HEK293 (cell line): ENCODE data around the gene LMTK3.
A peak's percentile ranks its signal among the peaks of the same experiment; 100 is the strongest.
"Not testable (repeated sequence)": the region's sequence is repeated elsewhere in the genome, so short reads cannot be mapped to it uniquely, and the experiment has no call there.

Experiments used
- CTCF ChIA-PET: fragments of 350-600 bp; formaldehyde crosslinking; extraction: SDS; loops from one replicate; lab custom pipeline; 2021; ENCODE audit warnings: antibody characterized with exemption; lab: Yijun Ruan, JAX
- POLR2A ChIA-PET: fragments of 300-600 bp; formaldehyde crosslinking; extraction: SDS; loops from one replicate; lab custom pipeline; 2020; ENCODE audit warnings: antibody characterized with exemption, inconsistent platforms; lab: Yijun Ruan, JAX
- H3K27ac ChIP-seq: fragments of 200-500 bp; sonication (Bioruptor generic); 2 replicates; pipeline ENCODE4 v1.5.1; 2014; ENCODE audit warnings: low read depth, low read length, control low read depth, inconsistent platforms; ENCODE audit errors: extremely low read depth
- H3K36me3 ChIP-seq, 2 experiments: fragments of 200-500 bp in 1 of 2; sonication (Bioruptor generic) in 1 of 2; 1 replicate in 1 of 2; 2 replicates in 1 of 2; pipeline ENCODE4 v1.5.1; 2014 to 2017; ENCODE audit warnings: inconsistent platforms in 2 of 2, low read length in 2 of 2; ENCODE audit not compliant: control insufficient read depth in 2 of 2, insufficient read depth in 1 of 2
- H3K4me1 ChIP-seq: fragments of 200-500 bp; sonication (Bioruptor generic); 2 replicates; pipeline ENCODE4 v1.5.1; 2014; ENCODE audit warnings: mild to moderate bottlenecking, low read length, inconsistent platforms; ENCODE audit not compliant: control insufficient read depth, insufficient read depth
- H3K4me3 ChIP-seq: 2 replicates; pipeline ENCODE4 v1.5.1; 2011; ENCODE audit warnings: low read depth, mild to moderate bottlenecking, control low read depth, low read length, moderate library complexity
- H3K9me3 ChIP-seq: fragments of 200-500 bp; sonication (Bioruptor generic); 2 replicates; pipeline ENCODE4 v1.5.1; 2014; ENCODE audit warnings: low read depth, low read length, inconsistent platforms; ENCODE audit not compliant: control insufficient read depth, insufficient read depth
- BCL11B ChIP-seq: fragments of 450-650 bp; formaldehyde crosslinking; IDR thresholded peaks from 2 replicates; pipeline ENCODE4 v1.5.1; 2016; ENCODE audit warnings: low read depth, missing biosample characterization, missing genetic modification characterization
- ELK4 ChIP-seq: IDR thresholded peaks from 2 replicates; pipeline ENCODE4 v1.6.1; 2011; ENCODE audit warnings: mild to moderate bottlenecking, low read depth, low read length, borderline replicate concordance
- GLIS1 ChIP-seq: fragments of 450-650 bp; formaldehyde crosslinking; IDR thresholded peaks from 2 replicates; pipeline ENCODE4 v1.5.1; 2016; ENCODE audit warnings: missing biosample characterization, missing genetic modification characterization
- GLIS2 ChIP-seq: fragments of 450-650 bp; formaldehyde crosslinking; IDR thresholded peaks from 2 replicates; pipeline ENCODE4 v1.5.1; 2016; ENCODE audit warnings: missing biosample characterization, missing genetic modification characterization
- HOXA7 ChIP-seq: sonication (generic); formaldehyde crosslinking; IDR thresholded peaks from 2 replicates; pipeline ENCODE4 v1.8.1; 2022; ENCODE audit warnings: missing genetic modification reagents, borderline replicate concordance
- KLF7 ChIP-seq: fragments of 450-650 bp; formaldehyde crosslinking; IDR thresholded peaks from 2 replicates; pipeline ENCODE4 v1.5.1; 2016; ENCODE audit warnings: missing biosample characterization, missing genetic modification characterization, borderline replicate concordance
- PRDM1 ChIP-seq: fragments of 450-650 bp; formaldehyde crosslinking; IDR thresholded peaks from 2 replicates; pipeline ENCODE4; 2016; ENCODE audit warnings: missing biosample characterization, missing genetic modification characterization
- RBAK ChIP-seq: fragments of 450-650 bp; formaldehyde crosslinking; IDR thresholded peaks from 2 replicates; pipeline ENCODE4 v1.5.1; 2016; ENCODE audit warnings: missing biosample characterization, missing genetic modification characterization
- YY2 ChIP-seq: fragments of 450-650 bp; formaldehyde crosslinking; IDR thresholded peaks from 2 replicates; pipeline ENCODE4 v1.5.1; 2016; ENCODE audit warnings: missing biosample characterization, missing genetic modification characterization
- ZBTB44 ChIP-seq: fragments of 450-650 bp; IDR thresholded peaks from 2 replicates; pipeline ENCODE4 v1.5.1; 2018; ENCODE audit warnings: missing biosample characterization, mild to moderate bottlenecking, missing genetic modification characterization
- ZNF10 ChIP-seq: fragments of 450-650 bp; formaldehyde crosslinking; IDR thresholded peaks from 2 replicates; pipeline ENCODE4 v1.5.1; 2017; ENCODE audit warnings: missing biosample characterization, missing genetic modification characterization
- ZNF114 ChIP-seq: fragments of 450-650 bp; formaldehyde crosslinking; IDR thresholded peaks from 2 replicates; pipeline ENCODE4 v1.5.0; 2017; ENCODE audit warnings: missing biosample characterization, missing genetic modification characterization
- ZNF18 ChIP-seq: fragments of 450-650 bp; formaldehyde crosslinking; IDR thresholded peaks from 2 replicates; pipeline ENCODE4 v1.5.1; 2016; ENCODE audit warnings: missing biosample characterization, missing genetic modification characterization
- ZNF202 ChIP-seq: fragments of 450-650 bp; formaldehyde crosslinking; IDR thresholded peaks from 2 replicates; pipeline ENCODE4 v1.5.1; 2016; ENCODE audit warnings: missing biosample characterization, missing genetic modification characterization, borderline replicate concordance
- ZNF292 ChIP-seq: fragments of 450-650 bp; formaldehyde crosslinking; IDR thresholded peaks from 2 replicates; pipeline ENCODE4 v1.5.1; 2016; ENCODE audit warnings: low read depth, missing biosample characterization, missing genetic modification characterization, borderline replicate concordance
- ZNF350 ChIP-seq: fragments of 450-650 bp; formaldehyde crosslinking; IDR thresholded peaks from 2 replicates; pipeline ENCODE4 v1.5.0; 2017; ENCODE audit warnings: missing biosample characterization, mild to moderate bottlenecking, missing genetic modification characterization
- ZNF366 ChIP-seq: fragments of 450-650 bp; formaldehyde crosslinking; conservative IDR thresholded peaks from 2 replicates; pipeline ENCODE4 v1.5.1; 2016; ENCODE audit warnings: missing biosample characterization, missing genetic modification characterization
- ZNF530 ChIP-seq: fragments of 450-650 bp; formaldehyde crosslinking; IDR thresholded peaks from 2 replicates; pipeline ENCODE4 v1.5.1; 2016; ENCODE audit warnings: low read depth, missing biosample characterization, missing genetic modification characterization
- ZNF561 ChIP-seq: fragments of 450-650 bp; IDR thresholded peaks from 2 replicates; pipeline ENCODE4 v1.5.1; 2018; ENCODE audit warnings: missing biosample characterization, missing genetic modification characterization, borderline replicate concordance
- ZNF626 ChIP-seq: fragments of 450-650 bp; sonication (Bioruptor Pico); formaldehyde crosslinking; IDR thresholded peaks from 2 replicates; pipeline ENCODE4 v1.5.1; 2018; ENCODE audit warnings: missing biosample characterization, missing genetic modification characterization, inconsistent platforms
- ZNF639 ChIP-seq: fragments of 450-650 bp; formaldehyde crosslinking; IDR thresholded peaks from 2 replicates; pipeline ENCODE4 v1.5.1; 2016; ENCODE audit warnings: missing biosample characterization, missing genetic modification characterization
- ZNF654 ChIP-seq: fragments of 450-650 bp; formaldehyde crosslinking; IDR thresholded peaks from 2 replicates; pipeline ENCODE4 v1.5.1; 2016; ENCODE audit warnings: low read depth, missing biosample characterization, missing genetic modification characterization
- ZNF692 ChIP-seq: fragments of 450-650 bp; formaldehyde crosslinking; IDR thresholded peaks from 2 replicates; pipeline ENCODE4 v1.5.1; 2016; ENCODE audit warnings: missing biosample characterization, missing genetic modification characterization
- ZNF791 ChIP-seq: fragments of 450-650 bp; formaldehyde crosslinking; IDR thresholded peaks from 2 replicates; pipeline ENCODE4 v1.5.1; 2016; ENCODE audit warnings: missing biosample characterization, missing genetic modification characterization

The LMTK3 gene

GRCh38 chr19:48488478-48488877 is 23.2 kb downstream of the LMTK3 start:
- not testable (repeated sequence) for H3K36me3 ChIP-seq, H3K4me3 ChIP-seq, H3K27ac ChIP-seq, H3K9me3 ChIP-seq
- CTCF ChIA-PET: interaction anchor here (0.6 to 11.2 kb wide), 15 partner anchors 12 to 1105 kb away, joined by 3 to 170 read pairs (median 4); partner anchors contain the start of genes KDELR1, NAPA and ZNF114
- POLR2A ChIA-PET: interaction anchor here (0.7 to 2.3 kb wide), 7 partner anchors 13 to 186 kb away, joined by 3 to 13 read pairs (median 5); partner anchors contain the start of genes KDELR1, RPL18 and SPHK2
- TF ChIP-seq ZNF10 (tag by site-specific recombination): peak; percentile 84; the same call in 1 of the 2 replicates
- TF ChIP-seq, all 188 proteins: peak for 1; not testable (repeated sequence) for 187
- not testable (repeated sequence) for H3K4me1 ChIP-seq

GRCh38 chr19:48487948-48488347 is 23.7 kb downstream of the LMTK3 start:
- Histone ChIP-seq H3K27ac (no peak overlapping the region), H3K9me3 (no peaks in the 10 kb centered on the region), H3K4me3 (no peak overlapping the region), H3K36me3 (peaks cover 0 to 5% of the 10 kb centered on the region in 2 experiments; a peak in 1 of 3 replicates)
- ChIA-PET POLR2A (interaction anchor here (0.6 to 2.3 kb wide), 8 partner anchors 12 to 131 kb away, joined by 3 to 13 read pairs (median 4); partner anchors contain the start of genes KDELR1, RPL18 and SPHK2), CTCF (interaction anchor here (0.6 to 11.2 kb wide), 10 partner anchors 14 to 1105 kb away, joined by 3 to 170 read pairs (median 4); partner anchors contain the start of gene KDELR1)
- TF ChIP-seq KLF7 (tag by site-specific recombination): no peak
- no peak for TF ChIP-seq RBAK (tag by site-specific recombination)
- no peak for TF ChIP-seq HOXA7 (CRISPR knock-in tag)
- TF ChIP-seq ZNF292 (tag by site-specific recombination): no peak
- peak; percentile 22; the same call in 1 of the 2 replicates for TF ChIP-seq ZNF366
- TF ChIP-seq ZNF530 (tag by site-specific recombination): no peak
- TF ChIP-seq ZNF350 (tag by site-specific recombination): no peak
- TF ChIP-seq ZBTB44 (tag by site-specific recombination): 0 out of 2 replicates have a peak, but pooled peaks have one; percentile 14
- peak; percentile 49; the same call in 1 of the 2 replicates for TF ChIP-seq ZNF692 (tag by site-specific recombination)
- no peak for TF ChIP-seq ZNF18 (tag by site-specific recombination)
- TF ChIP-seq PRDM1 (tag by site-specific recombination): 0 out of 2 replicates have a peak, but pooled peaks have one; percentile 22
- TF ChIP-seq BCL11B (tag by site-specific recombination): no peak
- 0 out of 2 replicates have a peak, but pooled peaks have one; percentile 9 for TF ChIP-seq GLIS1
- TF ChIP-seq, all 188 proteins: peak for 5
- peaks cover 6% of the 10 kb centered on the region for H3K4me1 ChIP-seq

- ChIA-PET POLR2A (interaction anchor here (0.5 to 2.3 kb wide), 9 partner anchors 12 to 318 kb away, joined by 3 to 13 read pairs (median 4); partner anchors contain the start of genes RPL18 and SPHK2), CTCF (interaction anchor here (0.6 to 11.2 kb wide), 9 partner anchors 14 to 249 kb away, joined by 3 to 170 read pairs (median 4); partner anchors contain the start of gene KDELR1)
- peaks cover 0 to 5% of the 10 kb centered on the region in 2 experiments; a peak in 1 of 3 replicates for H3K36me3 ChIP-seq
- no peaks in the 10 kb centered on the region for H3K9me3 ChIP-seq
- H3K4me1 ChIP-seq: peaks cover 6% of the 10 kb centered on the region
- H3K4me3 ChIP-seq: no peak overlapping the region
- 0 out of 2 replicates have a peak overlapping the region, but pooled peaks have one; percentile 16 for H3K27ac ChIP-seq
- TF ChIP-seq YY2 (tag by site-specific recombination): no peak
- no peak for TF ChIP-seq GLIS2 (tag by site-specific recombination)
- TF ChIP-seq ZNF654 (tag by site-specific recombination): no peak
- TF ChIP-seq ZNF791: no peak
- no peak for TF ChIP-seq ZNF202 (tag by site-specific recombination)
- no peak for TF ChIP-seq ELK4
- TF ChIP-seq ZNF639: no peak
- no peak for TF ChIP-seq ZNF114 (tag by site-specific recombination)
- no peak for TF ChIP-seq ZNF626
- TF ChIP-seq ZNF561: no peak
Observed at GRCh38 chr19:48487544-48487943, 24.1 kb downstream of the LMTK3 start.
